Cerebellar cortex (tissue), 1 donor: ENCODE measurements around the gene TANC1.
"Not testable (repeated sequence)": the region's sequence is repeated elsewhere in the genome, so short reads cannot be mapped to it uniquely, and the experiment has no call there.

ENCODE experiments used
- DNase-seq: peaks from one replicate; pipeline ENCODE4 v3.0.0-alpha.2; 2015; ENCODE audit warnings: low spot score

Gene TANC1

GRCh38 chr2:159140070-159140769 is 171.8 kb downstream of the TANC1 start:
- DNase-seq, result no peak

- not testable (repeated sequence) for DNase-seq
Measured at GRCh38 chr2:159140821-159141220, 172.4 kb downstream of the TANC1 start.

GRCh38 chr2:159144776-159145614 is 176.6 kb downstream of the TANC1 start:
- no peak for DNase-seq

- DNase-seq, result no peak
Measured at GRCh38 chr2:159145745-159146354, 177.4 kb downstream of the TANC1 start.

GRCh38 chr2:159146996-159147666 is 178.7 kb downstream of the TANC1 start:
- DNase-seq, result peak; percentile 39

- peak; percentile 23 for DNase-seq
Measured at GRCh38 chr2:159147690-159148089, 179.2 kb downstream of the TANC1 start.

GRCh38 chr2:159148901-159149300 is 180.5 kb downstream of the TANC1 start:
- no peak for DNase-seq

- no peak for DNase-seq
Measured at GRCh38 chr2:159149747-159150146, 181.3 kb downstream of the TANC1 start.

- peak; percentile 16 for DNase-seq
Measured at GRCh38 chr2:159150280-159150746, 181.9 kb downstream of the TANC1 start.

- DNase-seq, result no peak
Measured at GRCh38 chr2:159151198-159152127, 183.0 kb downstream of the TANC1 start.

- no peak for DNase-seq
Measured at GRCh38 chr2:159152128-159152778, 183.8 kb downstream of the TANC1 start.

GRCh38 chr2:159153063-159153462 is 184.6 kb downstream of the TANC1 start:
- DNase-seq, result no peak

- no peak for DNase-seq
Measured at GRCh38 chr2:159153463-159153862, 185.0 kb downstream of the TANC1 start.

GRCh38 chr2:159153951-159154350 is 185.5 kb downstream of the TANC1 start:
- no peak for DNase-seq

- DNase-seq, result no peak
Measured at GRCh38 chr2:159154366-159154765, 185.9 kb downstream of the TANC1 start.

GRCh38 chr2:159155320-159155719 is 186.9 kb downstream of the TANC1 start:
- DNase-seq, result no peak

GRCh38 chr2:159155791-159156190 is 187.4 kb downstream of the TANC1 start:
- DNase-seq, result no peak

GRCh38 chr2:159156834-159157233 is 188.4 kb downstream of the TANC1 start:
- DNase-seq, result no peak

- DNase-seq, result no peak
Measured at GRCh38 chr2:159157361-159158209, 189.1 kb downstream of the TANC1 start.

GRCh38 chr2:159160412-159160811 is 192.0 kb downstream of the TANC1 start:
- DNase-seq, result peak; percentile 22
